ENCODE measurements around the gene PPP2R5A.
"Not testable (repeated sequence)": the region's sequence is repeated elsewhere in the genome, so short reads cannot be mapped to it uniquely, and the experiment has no call there.

The PPP2R5A gene

DNA sequence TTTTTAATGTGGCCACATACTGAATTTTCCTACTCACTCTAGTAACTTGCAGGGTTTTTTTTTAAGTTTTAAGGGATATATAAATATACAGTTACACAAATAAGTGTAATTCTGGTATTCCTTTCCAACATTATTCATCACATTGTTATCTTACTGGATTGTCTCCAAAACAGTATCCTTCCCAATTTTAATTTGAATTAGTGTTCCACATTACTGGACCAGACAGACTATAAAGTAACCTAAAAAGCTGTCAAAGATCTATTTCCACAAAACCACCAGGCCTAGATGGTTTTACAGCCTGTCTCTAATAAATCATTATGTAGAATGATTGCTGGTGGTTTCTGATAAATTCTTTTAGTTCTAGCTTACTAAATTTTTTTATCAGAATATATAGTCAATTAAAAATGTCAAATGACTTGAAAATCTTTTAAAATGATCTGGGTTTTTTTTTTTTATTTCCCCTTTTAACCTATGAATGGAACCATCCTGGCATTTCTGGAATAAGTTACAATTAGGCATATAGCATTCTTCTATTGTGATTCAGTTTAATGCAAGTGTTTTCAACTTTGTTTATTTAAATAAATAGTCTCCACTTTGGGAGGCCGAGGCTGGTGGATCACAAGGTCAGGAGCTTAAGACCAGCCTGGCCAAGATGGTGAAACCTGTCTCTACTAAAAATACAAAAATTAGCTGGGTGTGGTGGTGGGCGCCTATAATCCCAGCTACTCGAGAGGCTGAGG, 70.2 kb downstream of the PPP2R5A start:
- DNase-seq (ENCODE audit: low read depth, low spot score) = no peak

DNA sequence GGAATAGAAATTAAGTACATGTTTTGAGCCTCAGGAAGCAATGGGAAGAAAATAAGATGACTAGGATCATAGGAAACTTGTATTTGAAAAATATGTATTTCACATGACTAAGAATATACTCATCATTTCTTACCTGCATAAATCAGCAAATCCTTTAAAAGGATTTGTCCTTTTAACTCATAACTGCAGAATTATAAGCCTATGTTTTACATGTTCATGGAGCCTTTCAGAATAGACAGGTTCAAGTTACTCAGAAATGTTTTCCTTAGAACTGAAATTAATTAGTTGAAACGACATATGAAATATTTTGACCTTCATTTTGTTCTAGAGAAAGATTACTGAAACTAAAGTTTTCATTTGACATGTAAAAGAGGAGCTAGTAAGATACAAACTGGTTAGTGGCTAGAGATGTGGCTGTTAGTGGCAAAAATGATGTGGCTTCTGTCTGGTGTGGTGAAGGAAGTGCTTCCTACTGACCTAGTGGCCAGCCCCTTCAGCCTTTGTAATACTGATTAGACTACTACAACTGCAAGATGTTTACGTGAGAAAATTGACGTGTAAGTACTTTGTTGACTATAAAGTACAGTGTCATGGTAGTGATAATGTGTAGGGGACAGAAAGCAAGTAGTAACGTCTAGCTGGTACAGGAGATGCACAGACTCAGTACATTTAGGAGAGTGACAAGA, 74.7 kb downstream of the PPP2R5A start:
- DNase-seq (ENCODE audit: low read depth, low spot score) = no peak

DNA sequence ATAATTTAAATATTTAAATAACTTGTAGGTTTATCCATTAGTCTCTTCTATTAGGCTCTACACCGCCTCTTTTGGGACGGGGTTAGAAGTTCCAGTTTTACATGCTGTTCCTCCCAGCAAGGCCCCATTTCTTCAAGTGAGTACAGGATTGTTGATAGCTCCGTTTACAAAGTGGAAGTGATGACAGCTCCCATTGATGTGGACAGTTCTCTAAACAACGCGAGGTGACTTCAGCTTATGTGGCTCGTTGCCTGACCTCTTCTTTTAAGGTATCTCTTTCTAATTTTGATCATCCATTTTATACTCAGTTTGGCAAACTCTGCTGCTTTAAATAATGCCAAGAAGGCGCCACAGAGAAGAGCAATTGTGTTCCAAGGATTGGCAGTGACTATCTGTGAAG, 79.8 kb downstream of the PPP2R5A start:
- DNase-seq (ENCODE audit: low read depth, low spot score) = no peak

DNA sequence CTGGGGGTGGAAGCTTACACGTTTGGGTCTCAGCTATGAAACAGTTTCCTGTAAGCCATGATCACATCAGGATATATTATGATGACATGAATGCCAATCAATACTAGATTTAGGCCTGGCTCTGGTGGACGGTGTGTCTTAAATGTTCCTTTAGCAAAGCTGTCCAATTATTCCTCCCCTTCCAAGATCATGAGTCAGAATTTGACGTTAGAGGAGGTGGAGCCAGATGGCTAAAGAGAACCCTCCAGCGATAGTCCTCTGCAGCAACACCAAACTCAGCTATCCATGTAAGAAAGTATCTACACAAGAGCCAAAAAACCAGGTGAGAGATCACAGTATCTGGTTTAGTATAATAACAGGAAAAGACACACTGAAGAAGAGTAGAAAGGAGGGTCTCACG, 81.7 kb downstream of the PPP2R5A start:
- DNase-seq (ENCODE audit: low read depth, low spot score) = no peak

DNA sequence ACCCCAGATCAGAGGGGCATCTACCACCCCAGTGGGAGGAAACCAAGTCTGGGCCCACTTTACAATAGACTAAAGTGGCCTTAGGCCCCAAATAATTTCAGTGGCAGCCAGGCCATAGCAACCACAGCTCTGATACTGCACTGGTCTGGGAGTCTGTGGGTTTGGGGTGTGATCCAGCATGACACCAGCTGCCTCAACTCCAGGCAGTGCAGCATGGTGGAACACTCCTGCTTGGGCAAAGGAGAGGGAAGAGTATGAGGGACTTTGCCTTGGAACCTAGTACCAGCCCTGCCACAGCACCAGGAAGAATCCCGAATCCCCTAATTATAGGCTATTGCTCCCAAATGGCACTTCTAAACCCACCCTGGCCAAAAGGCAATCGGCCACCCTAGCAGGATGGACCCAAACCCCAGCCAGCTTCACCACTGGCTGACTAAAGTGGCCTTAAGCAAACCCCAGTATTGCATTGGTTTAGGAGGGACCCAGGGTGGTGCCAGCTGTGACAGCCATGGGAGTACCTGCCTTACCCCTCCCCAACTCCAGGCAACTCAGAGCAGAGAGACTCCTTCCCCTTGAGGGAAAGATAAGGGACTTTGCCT, 82.4 kb downstream of the PPP2R5A start:
- no peak for DNase-seq (ENCODE audit: low read depth, low spot score)

GRCh38 chr1:212368073-212368484, 82.9 kb downstream of the PPP2R5A start:
- peak; percentile 13 for DNase-seq (ENCODE audit: low read depth, low spot score)

- no peak for DNase-seq (ENCODE audit: low read depth, low spot score)
Measured at GRCh38 chr1:212375986-212376385, 90.8 kb downstream of the PPP2R5A start.

- no peak for DNase-seq (ENCODE audit: low read depth, low spot score)
Measured at GRCh38 chr1:212377644-212378043, 92.4 kb downstream of the PPP2R5A start.

DNA sequence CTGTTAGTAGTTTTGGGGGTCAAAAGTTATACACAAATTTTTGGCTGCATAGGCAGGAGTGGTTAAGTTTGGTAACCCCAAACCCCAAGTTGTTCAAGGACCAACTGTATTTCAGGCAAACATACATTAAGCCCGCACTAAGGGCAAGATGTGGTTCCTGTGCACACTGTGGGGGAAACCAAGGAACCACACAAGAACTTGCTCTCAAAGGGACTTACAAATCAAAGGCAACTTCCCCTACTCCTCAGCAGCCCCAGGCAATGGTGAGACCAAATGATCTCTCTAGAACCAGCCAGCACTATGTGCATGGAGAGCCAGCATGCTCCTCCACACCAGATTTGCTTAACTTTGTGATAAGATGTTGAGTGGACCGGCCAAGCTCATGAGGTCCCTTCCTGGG, 94.2 kb downstream of the PPP2R5A start:
- DNase-seq (ENCODE audit: low read depth, low spot score) = no peak

GRCh38 chr1:212381397-212382035, 96.3 kb downstream of the PPP2R5A start:
- no peak for DNase-seq (ENCODE audit: low read depth, low spot score)

GRCh38 chr1:212386029-212386428, 100.8 kb downstream of the PPP2R5A start:
- DNase-seq (ENCODE audit: low read depth, low spot score) = no peak

- DNase-seq (ENCODE audit: low read depth, low spot score) = no peak
Measured at GRCh38 chr1:212388985-212389716, 103.9 kb downstream of the PPP2R5A start.

- not testable (repeated sequence) for DNase-seq (ENCODE audit: low read depth, low spot score)
Measured at GRCh38 chr1:212395678-212396437, 110.6 kb downstream of the PPP2R5A start.

DNA sequence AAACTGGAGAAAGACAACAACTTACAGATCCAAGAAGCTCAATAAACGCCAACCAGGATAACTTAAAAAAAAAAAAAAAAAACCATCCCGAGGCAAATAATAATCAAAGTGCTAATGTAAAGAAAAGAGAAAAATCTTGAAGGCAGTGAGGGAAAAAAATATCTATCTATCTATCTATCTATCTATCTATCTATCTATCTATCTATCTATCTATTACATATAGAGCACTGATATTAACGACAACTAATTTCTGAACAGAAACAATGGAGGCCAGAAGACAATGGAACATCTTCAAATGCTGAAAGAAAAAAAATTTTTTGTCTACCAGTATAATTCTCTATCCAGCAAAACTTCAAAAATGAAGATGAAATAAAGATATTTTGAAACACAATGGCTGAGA, 111.4 kb downstream of the PPP2R5A start:
- DNase-seq (ENCODE audit: low read depth, low spot score) = no peak

- DNase-seq (ENCODE audit: low read depth, low spot score) = no peak
Measured at GRCh38 chr1:212397171-212397570, 112.0 kb downstream of the PPP2R5A start.

DNA sequence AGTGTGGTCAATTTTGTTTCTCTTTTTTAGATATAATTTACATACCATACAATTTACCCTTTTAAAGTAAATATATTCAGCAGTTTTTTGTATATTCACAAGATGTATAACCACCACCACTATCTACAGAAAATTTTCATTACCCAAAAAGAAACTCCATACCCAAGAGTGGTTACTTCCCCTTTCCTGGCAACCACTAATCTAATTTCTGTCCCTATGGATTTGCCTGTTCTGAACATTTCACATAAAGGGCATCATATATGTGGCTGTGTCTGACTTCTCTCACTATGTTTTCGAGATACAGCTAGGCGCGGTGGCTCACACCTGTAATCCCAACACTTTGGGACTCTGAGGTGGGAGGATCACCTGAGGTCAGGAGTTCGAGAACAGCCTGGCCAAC, 115.8 kb downstream of the PPP2R5A start:
- DNase-seq (ENCODE audit: low read depth, low spot score) = no peak

GRCh38 chr1:212401838-212402582, 116.8 kb downstream of the PPP2R5A start:
- DNase-seq (ENCODE audit: low read depth, low spot score) = no peak

DNA sequence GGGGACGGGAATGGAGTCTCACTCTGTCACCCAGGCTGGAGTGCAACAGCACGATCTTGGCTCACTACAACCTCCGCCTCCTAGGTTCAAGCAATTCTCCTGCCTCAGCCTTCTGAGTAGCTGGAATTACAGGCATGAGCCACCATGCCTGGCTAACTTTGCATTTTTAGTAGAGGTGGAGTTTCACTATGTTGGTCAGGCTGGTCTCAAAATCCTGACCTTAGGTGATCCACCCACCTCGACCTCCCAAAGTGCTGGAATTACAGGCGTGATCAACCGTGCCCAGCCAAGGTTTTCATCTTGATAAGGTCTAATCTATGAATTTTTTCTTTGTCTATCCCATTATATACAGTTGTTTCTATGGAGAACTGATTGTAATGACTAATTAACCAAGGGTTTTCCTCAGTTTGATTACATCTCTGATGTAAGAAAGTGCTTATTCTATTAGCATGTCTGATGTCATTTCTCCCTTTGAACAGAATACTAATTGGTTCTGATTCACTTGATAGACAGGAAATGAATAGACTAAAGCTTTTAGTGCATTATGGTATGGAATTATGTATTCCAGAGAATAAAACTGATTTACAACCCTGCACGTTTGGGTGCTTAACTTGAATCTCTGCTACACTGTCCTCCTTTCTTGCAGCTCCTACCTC, 117.6 kb downstream of the PPP2R5A start:
- no peak for DNase-seq (ENCODE audit: low read depth, low spot score)

DNA sequence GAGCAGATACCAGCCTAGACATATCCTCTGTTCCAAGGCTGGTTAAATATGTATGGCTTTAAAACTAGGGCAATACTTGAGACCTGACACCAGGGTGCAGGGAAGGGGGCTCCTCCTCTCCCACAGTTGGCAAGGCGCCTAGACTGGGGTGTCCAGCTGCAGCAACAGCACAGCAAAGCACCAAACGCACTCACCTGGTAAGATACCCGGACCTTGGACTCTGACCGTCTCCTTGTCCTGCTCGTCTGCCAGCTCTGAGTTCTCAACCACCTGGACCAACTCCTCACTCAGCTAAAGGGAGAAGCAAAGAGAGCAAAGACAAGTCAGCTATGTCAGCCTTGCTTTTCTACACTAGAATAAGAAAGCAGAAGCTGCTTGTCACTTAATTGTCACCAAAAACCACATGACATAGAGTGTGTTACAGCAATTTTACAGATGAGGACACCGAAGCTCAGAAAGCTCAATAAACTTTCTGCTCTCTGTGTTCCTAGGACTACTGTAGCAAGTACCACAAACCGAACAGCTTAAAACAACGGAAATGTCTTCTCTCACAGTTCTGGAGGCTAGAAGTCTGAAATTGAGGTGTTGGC, 125.1 kb downstream of the PPP2R5A start:
- no peak for DNase-seq (ENCODE audit: low read depth, low spot score)
